Erythroblast (primary cell): ENCODE measurements around the gene RTP1.

Experiments
- GATA1 ChIP-seq: IDR thresholded peaks from 2 replicates; pipeline ENCODE4 v1.6.1; 2011; ENCODE audit warnings: low read depth, mild to moderate bottlenecking, control low read depth, low read length, moderate library complexity
- POLR2A ChIP-seq: IDR thresholded peaks from 2 replicates; pipeline ENCODE4 v1.6.1; 2011; ENCODE audit warnings: mild to moderate bottlenecking, low read length

- TF ChIP-seq POLR2A = no peak
- no peak for TF ChIP-seq GATA1
Observed at GRCh38 chr3:187186375-187186774, 10.9 kb upstream of the RTP1 start.
